Stimulated activated CD8-positive, alpha-beta memory T cell treated with anti-CD3 and anti-CD28 coated beads, Interleukin-2, amount 100 ng/mL, for 48 hours (primary cell): ENCODE results near the gene SRPRB.

Source experiments
- DNase-seq, 2 donors: peaks; one replicate each; pipeline ENCODE4 v3.0.0-alpha.2; 2020; ENCODE audit warnings: low read depth in 2 of 2

The SRPRB gene

GRCh38 chr3:133840767-133841166 is 35.2 kb downstream of the SRPRB start:
- DNase-seq: no peak

- DNase-seq: no peak
Measured at GRCh38 chr3:133841196-133841595, 35.6 kb downstream of the SRPRB start.

- no peak for DNase-seq
Measured at GRCh38 chr3:133842158-133842557, 36.5 kb downstream of the SRPRB start.

- no peak for DNase-seq
Measured at GRCh38 chr3:133843634-133844033, 38.0 kb downstream of the SRPRB start.

- no peak for DNase-seq
Measured at GRCh38 chr3:133845127-133845526, 39.5 kb downstream of the SRPRB start.

- DNase-seq: no peak
Measured at GRCh38 chr3:133849346-133849745, 43.7 kb downstream of the SRPRB start.

GRCh38 chr3:133850034-133850433 is 44.4 kb downstream of the SRPRB start:
- DNase-seq: no peak

GRCh38 chr3:133851266-133851906 is 45.8 kb downstream of the SRPRB start:
- no peak for DNase-seq

GRCh38 chr3:133851931-133852330 is 46.3 kb downstream of the SRPRB start:
- DNase-seq: no peak

GRCh38 chr3:133853063-133853924 is 47.7 kb downstream of the SRPRB start:
- DNase-seq: no peak

- DNase-seq: no peak
Measured at GRCh38 chr3:133853925-133854227, 48.3 kb downstream of the SRPRB start.

- no peak for DNase-seq
Measured at GRCh38 chr3:133854264-133855001, 48.8 kb downstream of the SRPRB start.

- no peak for DNase-seq
Measured at GRCh38 chr3:133855002-133855370, 49.4 kb downstream of the SRPRB start.

- no peak for DNase-seq
Measured at GRCh38 chr3:133855772-133856171, 50.2 kb downstream of the SRPRB start.

GRCh38 chr3:133856316-133856715 is 50.7 kb downstream of the SRPRB start:
- DNase-seq: no peak

GRCh38 chr3:133857767-133858166 is 52.2 kb downstream of the SRPRB start:
- no peak for DNase-seq

- no peak for DNase-seq
Measured at GRCh38 chr3:133859381-133860234, 54.0 kb downstream of the SRPRB start.

GRCh38 chr3:133860519-133860918 is 54.9 kb downstream of the SRPRB start:
- no peak for DNase-seq

- no peak for DNase-seq
Measured at GRCh38 chr3:133862161-133862560, 56.5 kb downstream of the SRPRB start.

GRCh38 chr3:133863911-133864310 is 58.3 kb downstream of the SRPRB start:
- DNase-seq: no peak

GRCh38 chr3:133864616-133865015 is 59.0 kb downstream of the SRPRB start:
- no peak for DNase-seq
